WTC11 (cell line): Measurements from ENCODE around the gene TBC1D17. TPM values are rescaled to one million over a fixed set of nuclear protein-coding genes. Genes with fewer than 3 reads are reported as not detected.

Source experiments
- ATAC-seq: fragments of 200-7000 bp; cut with Tn5 transposase; 2 replicates; pipeline ENCODE4 v1.10.0; 2021; ENCODE audit warnings: mild to moderate bottlenecking, moderate library complexity
- CTCF ChIA-PET: fragments of 300-600 bp; sonication (Branson Sonifier 250); formaldehyde crosslinking; loops from one replicate; lab custom pipeline; 2021; ENCODE audit warnings: antibody characterized with exemption; lab: Charles Lee
- POLR2A ChIA-PET: fragments of 350-600 bp; sonication (Branson Sonifier 250); formaldehyde crosslinking; loops from one replicate; lab custom pipeline; 2021; ENCODE audit warnings: antibody characterized with exemption; lab: Charles Lee
- DNase-seq: peaks from one replicate; pipeline ENCODE4 v3.0.0; 2021; ENCODE audit warnings: low spot score
- H3K27ac Mint-ChIP-seq: 2 replicates; pipeline ENCODE4 v1.8.0; 2021; ENCODE audit warnings: mixed read lengths
- H3K27me3 Mint-ChIP-seq: 2 replicates; pipeline ENCODE4 v1.8.0; 2021; ENCODE audit warnings: low read depth, mild to moderate bottlenecking, moderate library complexity, mixed read lengths
- H3K36me3 Mint-ChIP-seq: 2 replicates; pipeline ENCODE4 v1.8.0; 2021; ENCODE audit warnings: mixed read lengths
- H3K4me1 Mint-ChIP-seq: 2 replicates; pipeline ENCODE4 v1.8.0; 2022; ENCODE audit warnings: mixed read lengths
- H3K4me3 Mint-ChIP-seq: 2 replicates; pipeline ENCODE4 v1.8.0; 2021; ENCODE audit warnings: mild to moderate bottlenecking, moderate library complexity, mixed read lengths
- H3K9me3 Mint-ChIP-seq: 2 replicates; pipeline ENCODE4 v1.8.0; 2021; ENCODE audit warnings: mixed read lengths
- E2F4 ChIP-seq: sonication (generic); formaldehyde crosslinking; IDR thresholded peaks from 2 replicates; pipeline ENCODE4 v1.8.1; 2022; ENCODE audit warnings: low read depth, mild to moderate bottlenecking, moderate library complexity, missing genetic modification reagents, borderline replicate concordance
- EMX1 ChIP-seq: fragments of 250-450 bp; sonication (Bioruptor Pico); IDR thresholded peaks from 2 replicates; pipeline ENCODE4 v1.8.0; 2021; ENCODE audit warnings: mild to moderate bottlenecking
- ETV6 ChIP-seq: sonication (generic); formaldehyde crosslinking; IDR thresholded peaks from 2 replicates; pipeline ENCODE4 v1.8.1; 2022; ENCODE audit warnings: mild to moderate bottlenecking, missing genetic modification reagents
- FOXP1 ChIP-seq: sonication (generic); formaldehyde crosslinking; IDR thresholded peaks from 2 replicates; pipeline ENCODE4 v1.8.0; 2022; ENCODE audit warnings: missing genetic modification reagents, mild to moderate bottlenecking, moderate library complexity, borderline replicate concordance
- HMGA2 ChIP-seq: fragments of 250-450 bp; sonication (Bioruptor Pico); IDR thresholded peaks from 2 replicates; pipeline ENCODE4 v1.4.0; 2021; ENCODE audit warnings: mild to moderate bottlenecking, moderate library complexity
- IRF1 ChIP-seq: sonication (generic); formaldehyde crosslinking; IDR thresholded peaks from 2 replicates; pipeline ENCODE4 v1.8.0; 2023; ENCODE audit warnings: missing genetic modification reagents
- JUN ChIP-seq: sonication (generic); formaldehyde crosslinking; IDR thresholded peaks from 2 replicates; pipeline ENCODE4 v1.8.0; 2023; ENCODE audit warnings: mild to moderate bottlenecking, missing genetic modification reagents
- MAX ChIP-seq: sonication (generic); formaldehyde crosslinking; IDR thresholded peaks from 2 replicates; pipeline ENCODE4 v1.8.0; 2022; ENCODE audit warnings: mild to moderate bottlenecking, missing genetic modification reagents
- MYBL2 ChIP-seq: sonication (generic); formaldehyde crosslinking; IDR thresholded peaks from 2 replicates; pipeline ENCODE4 v1.8.1; 2023; ENCODE audit warnings: mild to moderate bottlenecking, moderate library complexity, missing genetic modification reagents
- NFATC4 ChIP-seq: fragments of 250-450 bp; sonication (Bioruptor Pico); IDR thresholded peaks from 2 replicates; pipeline ENCODE4 v1.9.0; 2021; ENCODE audit warnings: mild to moderate bottlenecking
- PRDM15 ChIP-seq: sonication (generic); formaldehyde crosslinking; IDR thresholded peaks from 2 replicates; pipeline ENCODE4 v1.8.0; 2022; ENCODE audit warnings: missing genetic modification reagents
- SMAD3 ChIP-seq: sonication (generic); formaldehyde crosslinking; IDR thresholded peaks from 2 replicates; pipeline ENCODE4 v1.8.0; 2022; ENCODE audit warnings: missing genetic modification reagents, mild to moderate bottlenecking, borderline replicate concordance
- TEAD1 ChIP-seq: sonication (generic); formaldehyde crosslinking; IDR thresholded peaks from 2 replicates; pipeline ENCODE4 v1.8.0; 2022; ENCODE audit warnings: mild to moderate bottlenecking, missing genetic modification reagents
- TP53 ChIP-seq: sonication (generic); formaldehyde crosslinking; IDR thresholded peaks from 2 replicates; pipeline ENCODE4 v1.8.1; 2023; ENCODE audit warnings: mild to moderate bottlenecking, missing genetic modification reagents
- total RNA-seq: library from RNA; stranded (reverse); gene quantifications from 3 replicates; pipeline ENCODE4 v1.2.3, GENCODE V29; 2021
- TF ChIP-seq, protein P1 (sequence below): sonication (generic); formaldehyde crosslinking; IDR thresholded peaks from 2 replicates; pipeline ENCODE4 v1.8.1; 2023; ENCODE audit warnings: mild to moderate bottlenecking, moderate library complexity, missing genetic modification reagents

TBC1D17 gene
- total RNA-seq, 1 experiment from 2014 or later, result 52.8 TPM

DNA sequence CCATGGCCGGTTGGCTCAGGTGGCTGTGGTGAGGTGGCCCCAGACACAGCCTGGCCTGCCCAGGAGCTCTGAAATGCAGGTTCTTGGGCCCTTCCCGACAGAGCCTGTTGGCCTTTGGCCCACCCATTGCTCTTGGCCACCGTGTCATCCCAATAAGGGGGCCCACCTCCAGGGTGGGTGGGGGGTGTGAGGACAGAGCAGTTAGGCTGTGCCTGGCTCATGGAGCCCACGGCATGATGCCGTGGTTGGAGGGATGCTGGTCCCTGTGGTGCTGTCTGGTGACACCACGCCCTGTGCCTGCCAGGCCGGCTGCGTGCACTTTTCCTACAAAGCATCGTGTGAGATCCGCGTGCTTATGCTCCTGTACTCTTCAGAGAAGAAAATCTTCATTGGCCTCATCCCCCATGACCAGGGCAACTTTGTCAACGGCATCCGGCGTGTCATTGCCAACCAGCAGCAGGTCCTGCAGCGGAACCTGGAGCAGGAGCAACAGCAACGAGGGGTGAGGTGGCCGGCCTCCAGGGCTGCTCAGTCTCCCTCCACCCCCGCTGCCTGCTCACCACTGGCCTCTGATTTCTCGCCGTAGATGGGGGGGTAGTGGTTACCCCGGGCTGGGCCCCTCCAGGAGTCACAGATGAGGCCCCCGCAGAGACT, 17.7 kb upstream of the TBC1D17 start:
- H3K4me1 Mint-ChIP-seq, result peaks cover 15% of the 10 kb centered on the region
- H3K27ac Mint-ChIP-seq, result peak overlapping the region; percentile 74
- H3K36me3 Mint-ChIP-seq, result peaks cover 35% of the 10 kb centered on the region
- POLR2A ChIA-PET, result interaction anchor here (0.7 to 2.4 kb wide), 2 partner anchors 10 to 1657 kb away, joined by 3 to 7 read pairs; no protein-coding TSS in a partner anchor
- no peaks in the 10 kb centered on the region; the same call in 1 of the 2 replicates for H3K27me3 Mint-ChIP-seq
- no peak for ATAC-seq
- TF ChIP-seq E2F4 (CRISPR knock-in tag) (no peak), ETV6 (no peak), EMX1 (CRISPR knock-in tag) (no peak), PRDM15 (no peak), MAX (no peak), NFATC4 (no peak), IRF1 (CRISPR knock-in tag) (no peak), MYBL2 (no peak), HMGA2 (CRISPR knock-in tag) (no peak), TP53 (CRISPR knock-in tag) (no peak), JUN (CRISPR knock-in tag) (no peak), TEAD1 (CRISPR knock-in tag) (no peak)
- TF ChIP-seq, protein P1, sequence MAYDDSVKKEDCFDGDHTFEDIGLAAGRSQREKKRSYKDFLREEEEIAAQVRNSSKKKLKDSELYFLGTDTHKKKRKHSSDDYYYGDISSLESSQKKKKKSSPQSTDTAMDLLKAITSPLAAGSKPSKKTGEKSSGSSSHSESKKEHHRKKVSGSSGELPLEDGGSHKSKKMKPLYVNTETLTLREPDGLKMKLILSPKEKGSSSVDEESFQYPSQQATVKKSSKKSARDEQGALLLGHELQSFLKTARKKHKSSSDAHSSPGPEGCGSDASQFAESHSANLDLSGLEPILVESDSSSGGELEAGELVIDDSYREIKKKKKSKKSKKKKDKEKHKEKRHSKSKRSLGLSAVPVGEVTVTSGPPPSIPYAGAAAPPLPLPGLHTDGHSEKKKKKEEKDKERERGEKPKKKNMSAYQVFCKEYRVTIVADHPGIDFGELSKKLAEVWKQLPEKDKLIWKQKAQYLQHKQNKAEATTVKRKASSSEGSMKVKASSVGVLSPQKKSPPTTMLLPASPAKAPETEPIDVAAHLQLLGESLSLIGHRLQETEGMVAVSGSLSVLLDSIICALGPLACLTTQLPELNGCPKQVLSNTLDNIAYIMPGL (CRISPR knock-in tag), result no peak
- no peak overlapping the region for H3K4me3 Mint-ChIP-seq
- no peaks in the 10 kb centered on the region for H3K9me3 Mint-ChIP-seq
- no peak for DNase-seq
- CTCF ChIA-PET, result interaction anchor here (1.5 to 2.1 kb wide), 3 partner anchors 9 to 313 kb away, joined by 3 to 8 read pairs (median 6); partner anchors contain the start of gene FUZ

GRCh38 chr19:49860336-49861102, 17.0 kb upstream of the TBC1D17 start:
- ChIA-PET CTCF (interaction anchor here (1.1 to 1.5 kb wide), 3 partner anchors 9 to 313 kb away, joined by 3 to 8 read pairs (median 3); partner anchors contain the start of gene FUZ), POLR2A (interaction anchor here (1.1 to 1.2 kb wide), 2 partner anchors 10 to 48 kb away, joined by 3 read pairs; no protein-coding TSS in a partner anchor)
- peaks cover 37% of the 10 kb centered on the region for H3K36me3 Mint-ChIP-seq
- no peaks in the 10 kb centered on the region for H3K9me3 Mint-ChIP-seq
- peaks cover 22% of the 10 kb centered on the region for H3K4me1 Mint-ChIP-seq
- no peak for ATAC-seq
- H3K27me3 Mint-ChIP-seq, result no peaks in the 10 kb centered on the region; the same call in 1 of the 2 replicates
- no peak for DNase-seq
- H3K4me3 Mint-ChIP-seq, result no peak overlapping the region
- peak overlapping the region; percentile 64 for H3K27ac Mint-ChIP-seq
- TF ChIP-seq SMAD3 (CRISPR knock-in tag) (no peak), FOXP1 (0 out of 2 replicates have a peak, but pooled peaks have one; percentile 35)
